Measurements from ENCODE around the gene FAM217B. TPM values are rescaled to one million over a fixed set of nuclear protein-coding genes. Genes with fewer than 3 reads are reported as not detected.

The FAM217B gene
- polyA plus RNA-seq, 1 of the 3 experiments (the other 2 are of a cell fraction), result 3.0 TPM

- Histone ChIP-seq H3K9ac (no peak overlapping the region), H3K27me3 (ENCODE audit: insufficient read depth) (no peaks in the 10 kb centered on the region), H3K36me3 (replicated peaks in 1 of 2; ENCODE audit: control insufficient read depth in 1 of 2, insufficient read depth in 2 of 2, low read length in 1 of 2) (no peaks in the 10 kb centered on the region), H3F3A (replicated peaks; ENCODE audit: insufficient read depth) (no peaks in the 10 kb centered on the region), H3K4me3 (ENCODE audit: low read depth in 2 of 2, low read length in 1 of 2) (no peak overlapping the region), H3K27ac (ENCODE audit: low read depth in 2 of 2, low read length in 1 of 2) (no peak overlapping the region), H3K4me2 (no peak overlapping the region), H2AFZ (ENCODE audit: low read depth) (no peak overlapping the region), H3K4me1 (ENCODE audit: control insufficient read depth in 1 of 2, insufficient read depth in 2 of 2, low read depth in 1 of 2, low read length in 1 of 2) (no peaks in the 10 kb centered on the region), H3K9me3 (0 out of 2 replicates have a peak, but pooled peaks cover 3% of the 10 kb centered on the region), H4K20me1 (ENCODE audit: insufficient read depth) (no peaks in the 10 kb centered on the region), H3K79me2 (ENCODE audit: insufficient read depth) (no peaks in the 10 kb centered on the region), H3K9me2 (0 out of 2 replicates have a peak, but pooled peaks cover 3% of the 10 kb centered on the region)
- 70% methylated on average over 9 of the region's 9 CpGs for WGBS (ENCODE audit: low lambda C conversion rate)
- ChIA-PET POLR2A (no interaction called here), CTCF (no interaction called here)
- DNase-seq, result no peak
- TF ChIP-seq MXI1 (IDR thresholded peaks at IDR 0.05; ENCODE audit: low read depth, low read length) (no peak), REST (IDR thresholded peaks at IDR 0.05; ENCODE audit: low read depth, low read length) (no peak), IRF3 (IDR thresholded peaks at IDR 0.05; ENCODE audit: low read depth, low read length) (no peak), EP300 (IDR thresholded peaks at IDR 0.05; ENCODE audit: borderline replicate concordance in 1 of 2, low read depth in 1 of 2, low read length in 1 of 2) (no peak), RXRA (IDR thresholded peaks at IDR 0.05; ENCODE audit: borderline replicate concordance, low read depth) (no peak), JUND (IDR thresholded peaks at IDR 0.05) (no peak), CTCF (IDR thresholded peaks at IDR 0.05) (no peak), ZBTB33 (IDR thresholded peaks at IDR 0.05; ENCODE audit: borderline replicate concordance, low read depth) (no peak)
Measured at GRCh38 chr20:59983076-59983475, 42.9 kb downstream of the FAM217B start.

Measured in SK-N-SH (cell line).